Gastroesophageal sphincter (tissue), 3 donors: ENCODE results near the gene PAK1.

Experiments
- CTCF ChIP-seq, 4 experiments: fragments of 200-600 bp in 2 of 4; fragments of 450-650 bp in 2 of 4; sonication (generic) in 1 of 4; IDR thresholded peaks; one replicate each; pipeline ENCODE4 v1.5.1; 2017 to 2019; ENCODE audit warnings: antibody characterized with exemption in 4 of 4, mild to moderate bottlenecking in 2 of 4, moderate library complexity in 2 of 4
- EP300 ChIP-seq: sonication (generic); formaldehyde crosslinking; IDR thresholded peaks from one replicate; pipeline ENCODE4 v1.6.1; 2017; ENCODE audit warnings: antibody characterized with exemption, mild to moderate bottlenecking
- POLR2AphosphoS5 ChIP-seq: sonication (generic); formaldehyde crosslinking; IDR thresholded peaks from one replicate; pipeline ENCODE4 v1.6.1; 2017; ENCODE audit warnings: antibody characterized with exemption

GRCh38 chr11:77311701-77312100 is 162.2 kb downstream of the PAK1 start:
- no peak for TF ChIP-seq CTCF (IDR thresholded peaks at IDR 0.05)
- no peak for TF ChIP-seq EP300
- no peak for TF ChIP-seq POLR2AphosphoS5
